Adrenal gland (tissue), 12 donors: Measurements from ENCODE around the gene PRKN. TPM values are rescaled to one million over a fixed set of nuclear protein-coding genes. Genes with fewer than 3 reads are reported as not detected.

Experiments
- DNase-seq, 7 donors: peaks; one replicate each; pipeline ENCODE4 v3.0.0-alpha.2; 2019 to 2020
- H3K27ac ChIP-seq, 5 donors: fragments of 200-600 bp; sonication (generic) in 4 of 5; 1 replicate in 3 of 5; 2 replicates in 2 of 5; pipeline versions ENCODE4 v1.5.1 to v1.8.0; 2016 to 2020; ENCODE audit warnings: mild to moderate bottlenecking in 1 of 5
- H3K27me3 ChIP-seq: fragments of 200-600 bp; 2 replicates; pipeline ENCODE4 v1.8.0; 2021
- H3K36me3 ChIP-seq, 2 donors: fragments of 200-600 bp; replicated peaks in 1 of 2; 1 replicate in 1 of 2; 2 replicates in 1 of 2; pipeline versions ENCODE4 v1.5.1 to v1.8.0; 2018 to 2022
- H3K4me1 ChIP-seq, 2 donors: fragments of 200-600 bp; replicated peaks in 1 of 2; 1 replicate in 1 of 2; 2 replicates in 1 of 2; pipeline versions ENCODE4 v1.5.1 to v1.8.0; 2018 to 2021
- H3K4me3 ChIP-seq, 4 donors: fragments of 200-600 bp; sonication (generic) in 3 of 4; one replicate each; pipeline ENCODE4 v1.5.1; 2016 to 2018
- H3K9me3 ChIP-seq, 3 donors: fragments of 200-600 bp; sonication (generic) in 1 of 3; replicated peaks in 1 of 3; 1 replicate in 2 of 3; 2 replicates in 1 of 3; pipeline versions ENCODE4 v1.5.1 to v1.8.0; 2016 to 2021
- POLR2A ChIP-seq, 2 donors: fragments of 450-650 bp; IDR thresholded peaks; one replicate each; pipeline ENCODE4 v1.6.1; 2017; ENCODE audit warnings: antibody characterized with exemption in 2 of 2, mild to moderate bottlenecking in 2 of 2, moderate library complexity in 1 of 2
- WGBS, 4 donors: extraction: QIAGEN DNeasy Blood & Tissue Kit in 2 of 4; methylation state at CpG; one replicate each; pipeline versions ENCODE4 v1.1.5 to v1.1.7; 2013 to 2017; 5-methylcytosine and 5-hydroxymethylcytosine counted together
- intact Hi-C, 2 donors: fragments of 100-400 bp; cut with DNase I; formaldehyde crosslinking; loops; one replicate each; pipeline versions ENCODE4 v1.14.1 to v1.15.0; 2022 to 2023
- polyA plus RNA-seq, 3 donors: library from polyadenylated mRNA; stranded (reverse); fragments of 200-250 nt in 2 of 3; fragments of 350-450 nt in 1 of 3; fragmentation: Illumina TruSeq in 1 of 3; extraction: RNeasy Lipid Tissue Mini Kit (QIAGEN cat#74804) in 1 of 3; gene quantifications; one replicate each; pipeline ENCODE4 v1.2.3, GENCODE V29; 2013 to 2014
- total RNA-seq, 9 donors: library from RNA; depleted of rRNA in 4 of 9; stranded (reverse); fragments of >200 nt in 4 of 9; fragments of 120-200 nt in 1 of 9; fragmentation: NEBNext Ultra II Directional in 1 of 9; extraction: Animal tissue kit (Norgen Biotek cat#: 25700) in 1 of 9; gene quantifications; one replicate each; pipeline versions ENCODE4 v1.1.0 to v1.2.4, GENCODE V29; 2013 to 2023
- TF ChIP-seq, protein P1 (sequence below), 6 experiments: fragments of 450-650 bp in 4 of 6; fragments of 200-600 bp in 2 of 6; sonication (generic) in 1 of 6; IDR thresholded peaks; 1 replicate in 5 of 6; 2 replicates in 1 of 6; pipeline versions ENCODE4 v1.5.1 to v1.8.0; 2016 to 2021; ENCODE audit warnings: antibody characterized with exemption in 6 of 6, mild to moderate bottlenecking in 2 of 6, moderate library complexity in 1 of 6
- donor health status: healthy with polysubstance abuse.
- donor health status: Bipolar disorder and iron deficiency.
- donor health status: DM: yes; HTN: yes; CAD: no.
- donor health status: DM: no; HTN: no; CAD: no.
- donor health status: DM: no; HTN: no; CAD: no.
- donor health status: DM: yes; HTN: yes; CAD: no.

PRKN gene
- total and polyA plus RNA-seq, 12 donors: 1.9 to 159 (median 13.3) TPM

DNA sequence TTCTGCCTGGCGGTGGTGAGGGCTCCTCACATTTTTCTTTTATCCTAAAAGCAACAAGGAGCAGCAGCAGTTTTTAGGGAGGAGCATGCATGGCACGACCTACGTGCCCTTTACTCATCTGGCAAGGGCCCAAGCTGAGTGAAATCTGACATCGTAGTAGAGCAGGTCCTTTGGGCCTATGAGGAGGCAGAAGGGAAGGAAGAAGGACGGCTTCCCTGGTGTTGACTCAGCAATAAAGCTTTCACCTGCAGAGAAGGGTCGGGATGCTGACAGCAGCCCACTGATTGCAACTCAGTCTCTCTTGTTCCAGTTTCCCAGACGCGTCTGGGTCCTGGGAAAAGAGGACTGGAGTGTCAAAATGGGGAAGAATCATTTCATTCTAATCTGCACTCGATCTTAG lies 1044.6 kb downstream of the PRKN start:
- intact Hi-C loops: no loop called here
- TF ChIP-seq, protein P1, sequence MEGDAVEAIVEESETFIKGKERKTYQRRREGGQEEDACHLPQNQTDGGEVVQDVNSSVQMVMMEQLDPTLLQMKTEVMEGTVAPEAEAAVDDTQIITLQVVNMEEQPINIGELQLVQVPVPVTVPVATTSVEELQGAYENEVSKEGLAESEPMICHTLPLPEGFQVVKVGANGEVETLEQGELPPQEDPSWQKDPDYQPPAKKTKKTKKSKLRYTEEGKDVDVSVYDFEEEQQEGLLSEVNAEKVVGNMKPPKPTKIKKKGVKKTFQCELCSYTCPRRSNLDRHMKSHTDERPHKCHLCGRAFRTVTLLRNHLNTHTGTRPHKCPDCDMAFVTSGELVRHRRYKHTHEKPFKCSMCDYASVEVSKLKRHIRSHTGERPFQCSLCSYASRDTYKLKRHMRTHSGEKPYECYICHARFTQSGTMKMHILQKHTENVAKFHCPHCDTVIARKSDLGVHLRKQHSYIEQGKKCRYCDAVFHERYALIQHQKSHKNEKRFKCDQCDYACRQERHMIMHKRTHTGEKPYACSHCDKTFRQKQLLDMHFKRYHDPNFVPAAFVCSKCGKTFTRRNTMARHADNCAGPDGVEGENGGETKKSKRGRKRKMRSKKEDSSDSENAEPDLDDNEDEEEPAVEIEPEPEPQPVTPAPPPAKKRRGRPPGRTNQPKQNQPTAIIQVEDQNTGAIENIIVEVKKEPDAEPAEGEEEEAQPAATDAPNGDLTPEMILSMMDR (IDR thresholded peaks at IDR 0.05): no peak
- no peak for TF ChIP-seq POLR2A (IDR thresholded peaks at IDR 0.05)
- no peaks in the 10 kb centered on the region for H3K36me3 ChIP-seq
- no peaks in the 10 kb centered on the region for H3K9me3 ChIP-seq
- H3K27me3 ChIP-seq: no peaks in the 10 kb centered on the region
- no peak for DNase-seq
- H3K27ac ChIP-seq: no peak overlapping the region
- 68 to 80% (median 77%) methylated on average over 8 to 9 of the region's 9 CpGs for WGBS, 4 donors
- no peak overlapping the region for H3K4me3 ChIP-seq
- H3K4me1 ChIP-seq: no peaks in the 10 kb centered on the region

DNA sequence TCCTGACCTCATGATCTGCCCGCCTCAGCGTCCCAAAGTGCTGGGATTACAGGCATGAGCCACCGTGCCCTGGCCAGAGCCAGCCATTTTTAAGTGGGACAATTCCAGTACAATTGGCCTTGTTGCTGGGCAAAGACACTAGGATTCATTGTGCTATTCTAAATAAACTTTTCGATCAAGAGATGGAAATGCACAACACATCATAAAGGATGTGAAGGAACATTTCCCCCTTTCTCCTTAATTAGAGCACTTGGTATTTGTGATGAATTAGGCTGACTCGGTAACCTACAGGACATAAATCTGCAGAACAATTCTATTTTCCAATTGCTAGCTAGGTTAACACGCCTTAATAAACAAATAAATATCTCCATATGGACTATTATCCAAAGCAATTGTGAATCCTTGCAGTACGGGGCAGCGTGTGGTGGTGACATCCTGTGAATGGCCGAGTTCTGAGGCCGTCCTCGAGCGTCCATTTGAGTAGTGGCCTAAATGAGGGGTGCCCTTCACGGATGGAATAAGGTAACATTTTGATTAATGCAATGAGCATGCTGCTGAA lies 1047.5 kb downstream of the PRKN start:
- H3K36me3 ChIP-seq: no peaks in the 10 kb centered on the region
- intact Hi-C loops: no loop called here
- 90 to 97% (median 94%) methylated on average over 13 of the region's 13 CpGs for WGBS, 4 donors
- no peaks in the 10 kb centered on the region for H3K4me1 ChIP-seq
- no peaks in the 10 kb centered on the region for H3K9me3 ChIP-seq
- H3K27me3 ChIP-seq: no peaks in the 10 kb centered on the region
- no peak for TF ChIP-seq POLR2A (IDR thresholded peaks at IDR 0.05)
- TF ChIP-seq, protein P1 (IDR thresholded peaks at IDR 0.05): no peak
- no peak for DNase-seq
- H3K27ac ChIP-seq: no peak overlapping the region
- no peak overlapping the region for H3K4me3 ChIP-seq

DNA sequence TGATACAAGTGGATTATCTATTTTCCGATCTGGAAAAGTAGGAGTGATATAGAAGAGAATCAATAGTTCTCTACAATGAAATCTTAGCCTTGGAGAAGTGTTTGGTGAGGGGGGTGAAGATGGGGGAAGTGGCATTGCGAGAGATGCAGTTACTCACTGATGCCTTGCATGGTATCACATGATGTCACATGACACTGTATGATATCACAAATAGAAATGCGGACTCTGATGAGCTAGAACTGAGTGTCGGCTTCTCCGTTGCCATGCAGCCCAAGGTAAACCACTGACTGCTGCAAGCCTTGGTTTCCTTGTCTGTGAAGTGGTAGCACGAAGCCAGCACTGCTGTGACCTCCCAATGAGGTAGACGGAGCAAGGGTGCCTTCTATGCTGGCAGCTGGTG lies 1050.4 kb downstream of the PRKN start:
- no peaks in the 10 kb centered on the region for H3K27me3 ChIP-seq
- H3K27ac ChIP-seq: no peak overlapping the region
- H3K36me3 ChIP-seq: no peaks in the 10 kb centered on the region
- WGBS, 4 donors: 88 to 98% (median 93%) methylated on average over 7 of the region's 7 CpGs
- intact Hi-C loops: no loop called here
- DNase-seq: no peak
- no peaks in the 10 kb centered on the region for H3K4me1 ChIP-seq
- no peak for TF ChIP-seq POLR2A (IDR thresholded peaks at IDR 0.05)
- TF ChIP-seq, protein P1 (IDR thresholded peaks at IDR 0.05): no peak
- no peak overlapping the region for H3K4me3 ChIP-seq
- H3K9me3 ChIP-seq: no peaks in the 10 kb centered on the region

DNA sequence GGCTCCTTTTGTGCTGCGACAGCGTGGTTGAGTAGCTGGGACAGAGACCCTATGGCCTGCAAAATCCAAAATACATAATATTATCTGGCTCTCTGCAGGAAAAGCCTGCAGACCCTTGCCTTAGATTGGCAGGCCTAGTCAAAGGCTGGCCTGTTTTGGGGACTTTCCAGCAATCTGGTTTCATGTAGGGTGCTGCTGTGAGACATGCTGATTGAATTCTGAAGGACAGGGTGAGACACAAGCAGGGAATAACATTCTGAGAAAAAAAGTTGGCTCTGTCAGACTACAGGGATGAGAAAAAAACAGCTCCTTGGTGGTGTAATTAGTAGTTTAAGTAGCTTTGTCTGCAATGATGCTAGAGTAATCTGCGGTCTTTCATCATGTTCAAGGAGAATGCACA lies 1051.0 kb downstream of the PRKN start:
- H3K9me3 ChIP-seq: no peaks in the 10 kb centered on the region
- no peaks in the 10 kb centered on the region for H3K27me3 ChIP-seq
- intact Hi-C loops: no loop called here
- H3K36me3 ChIP-seq: no peaks in the 10 kb centered on the region
- WGBS, 4 donors: 95 to 99% (median 96%) methylated on average over 3 of the region's 3 CpGs
- no peak for DNase-seq
- no peaks in the 10 kb centered on the region for H3K4me1 ChIP-seq
- TF ChIP-seq POLR2A (IDR thresholded peaks at IDR 0.05): no peak
- TF ChIP-seq, protein P1 (IDR thresholded peaks at IDR 0.05): no peak
- no peak overlapping the region for H3K27ac ChIP-seq
- H3K4me3 ChIP-seq: no peak overlapping the region
